Spleen (tissue), 7 donors: ENCODE data around the gene CMTM8.

Experiments used
- POLR2A ChIP-seq, 3 donors: fragments of 450-650 bp; IDR thresholded peaks; one replicate each; pipeline ENCODE4 v1.5.1; 2017; ENCODE audit warnings: antibody characterized with exemption in 3 of 3, mild to moderate bottlenecking in 1 of 3
- POLR2AphosphoS5 ChIP-seq, 3 donors: sonication (generic); formaldehyde crosslinking; IDR thresholded peaks; one replicate each; pipeline ENCODE4 v1.5.1; 2017; ENCODE audit warnings: antibody characterized with exemption in 3 of 3
- TF ChIP-seq, protein P1 (sequence below), 11 experiments: fragments of 200-600 bp in 7 of 11; fragments of 450-650 bp in 4 of 11; sonication (generic) in 4 of 11; IDR thresholded peaks in 8 of 11; conservative IDR thresholded peaks in 3 of 11; 1 replicate in 7 of 11; 2 replicates in 4 of 11; pipeline versions ENCODE4 v1.4.0 to v1.8.0; 2016 to 2021; ENCODE audit warnings: antibody characterized with exemption in 11 of 11, inconsistent platforms in 4 of 11, mild to moderate bottlenecking in 1 of 11
- donor health status: DM: no; HTN: no; CAD: no; lungs with moderate emphysema.
- donor health status: DM: no; HTN: no; CAD: no.
- donor health status: DM: no; HTN: no; CAD: no.

DNA sequence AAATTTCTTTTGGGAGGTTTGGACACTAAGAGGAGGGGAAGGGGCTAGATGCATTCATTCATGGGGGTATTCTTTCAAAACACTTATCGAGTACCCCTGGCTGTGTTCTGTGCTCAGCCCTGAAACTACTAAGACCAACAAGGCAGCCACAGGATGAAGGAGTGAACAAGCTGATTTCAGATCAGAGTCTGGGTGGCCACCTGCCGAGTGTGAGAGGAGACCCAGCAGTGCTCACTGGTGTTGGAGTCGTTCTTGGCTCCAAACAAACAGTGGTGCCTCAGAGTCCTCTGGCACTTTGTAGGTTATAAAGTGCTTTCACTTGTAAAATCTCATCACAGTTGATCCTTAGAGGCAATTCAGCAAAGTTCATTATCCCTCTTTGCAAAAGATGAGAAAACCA, 48.8 kb upstream of the CMTM8 start:
- TF ChIP-seq, protein P1, sequence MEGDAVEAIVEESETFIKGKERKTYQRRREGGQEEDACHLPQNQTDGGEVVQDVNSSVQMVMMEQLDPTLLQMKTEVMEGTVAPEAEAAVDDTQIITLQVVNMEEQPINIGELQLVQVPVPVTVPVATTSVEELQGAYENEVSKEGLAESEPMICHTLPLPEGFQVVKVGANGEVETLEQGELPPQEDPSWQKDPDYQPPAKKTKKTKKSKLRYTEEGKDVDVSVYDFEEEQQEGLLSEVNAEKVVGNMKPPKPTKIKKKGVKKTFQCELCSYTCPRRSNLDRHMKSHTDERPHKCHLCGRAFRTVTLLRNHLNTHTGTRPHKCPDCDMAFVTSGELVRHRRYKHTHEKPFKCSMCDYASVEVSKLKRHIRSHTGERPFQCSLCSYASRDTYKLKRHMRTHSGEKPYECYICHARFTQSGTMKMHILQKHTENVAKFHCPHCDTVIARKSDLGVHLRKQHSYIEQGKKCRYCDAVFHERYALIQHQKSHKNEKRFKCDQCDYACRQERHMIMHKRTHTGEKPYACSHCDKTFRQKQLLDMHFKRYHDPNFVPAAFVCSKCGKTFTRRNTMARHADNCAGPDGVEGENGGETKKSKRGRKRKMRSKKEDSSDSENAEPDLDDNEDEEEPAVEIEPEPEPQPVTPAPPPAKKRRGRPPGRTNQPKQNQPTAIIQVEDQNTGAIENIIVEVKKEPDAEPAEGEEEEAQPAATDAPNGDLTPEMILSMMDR (IDR thresholded peaks at IDR 0.05 in 8 of 11, conservative IDR thresholded peaks at IDR 0.05 in 3 of 11): no peak
- no peak for TF ChIP-seq POLR2A (IDR thresholded peaks at IDR 0.05)
- TF ChIP-seq POLR2AphosphoS5 (IDR thresholded peaks at IDR 0.05): no peak
